Ascending aorta (tissue), 2 donors: Measurements from ENCODE around the gene TMEM184C. TPM values are rescaled to one million over a fixed set of nuclear protein-coding genes. Genes with fewer than 3 reads are reported as not detected.

Experiments used
- DNase-seq, 2 donors: peaks; one replicate each; pipeline ENCODE4 v3.0.0-alpha.2; 2019; ENCODE audit warnings: low spot score in 2 of 2
- H3K27ac ChIP-seq, 2 donors: fragments of 200-600 bp; sonication (generic); one replicate each; pipeline ENCODE4 v1.5.1; 2016 to 2017; ENCODE audit warnings: mild to moderate bottlenecking in 1 of 2
- H3K27me3 ChIP-seq: fragments of 200-600 bp; sonication (generic); one replicate; pipeline ENCODE4 v1.5.1; 2017
- H3K36me3 ChIP-seq, 2 donors: fragments of 200-600 bp; sonication (generic); one replicate each; pipeline ENCODE4 v1.5.1; 2016
- H3K4me1 ChIP-seq, 2 donors: fragments of 200-600 bp; sonication (generic); one replicate each; pipeline ENCODE4 v1.5.1; 2016 to 2017; ENCODE audit warnings: mild to moderate bottlenecking in 1 of 2
- H3K4me3 ChIP-seq, 2 donors: fragments of 200-600 bp; sonication (generic); one replicate each; pipeline ENCODE4 v1.5.1; 2016 to 2017; ENCODE audit warnings: mild to moderate bottlenecking in 1 of 2
- H3K9me3 ChIP-seq, 2 donors: fragments of 200-600 bp; sonication (generic); one replicate each; pipeline ENCODE4 v1.5.1; 2016
- intact Hi-C: fragments of 100-400 bp; cut with DNase I; formaldehyde crosslinking; loops from one replicate; pipeline ENCODE4 v1.15.1; 2023
- total RNA-seq: library from RNA; depleted of rRNA; stranded (reverse); fragments of >200 nt; gene quantifications from one replicate; pipeline ENCODE4 v1.1.0, GENCODE V29; 2016
- TF ChIP-seq, protein P1 (sequence below), 3 experiments: fragments of 200-600 bp in 2 of 3; fragments of 450-650 bp in 1 of 3; sonication (generic) in 2 of 3; IDR thresholded peaks; one replicate each; pipeline ENCODE4 v1.5.1; 2016 to 2019; ENCODE audit warnings: antibody characterized with exemption in 3 of 3, mild to moderate bottlenecking in 1 of 3, moderate library complexity in 1 of 3

Gene TMEM184C
- 14.2 TPM for total RNA-seq

DNA sequence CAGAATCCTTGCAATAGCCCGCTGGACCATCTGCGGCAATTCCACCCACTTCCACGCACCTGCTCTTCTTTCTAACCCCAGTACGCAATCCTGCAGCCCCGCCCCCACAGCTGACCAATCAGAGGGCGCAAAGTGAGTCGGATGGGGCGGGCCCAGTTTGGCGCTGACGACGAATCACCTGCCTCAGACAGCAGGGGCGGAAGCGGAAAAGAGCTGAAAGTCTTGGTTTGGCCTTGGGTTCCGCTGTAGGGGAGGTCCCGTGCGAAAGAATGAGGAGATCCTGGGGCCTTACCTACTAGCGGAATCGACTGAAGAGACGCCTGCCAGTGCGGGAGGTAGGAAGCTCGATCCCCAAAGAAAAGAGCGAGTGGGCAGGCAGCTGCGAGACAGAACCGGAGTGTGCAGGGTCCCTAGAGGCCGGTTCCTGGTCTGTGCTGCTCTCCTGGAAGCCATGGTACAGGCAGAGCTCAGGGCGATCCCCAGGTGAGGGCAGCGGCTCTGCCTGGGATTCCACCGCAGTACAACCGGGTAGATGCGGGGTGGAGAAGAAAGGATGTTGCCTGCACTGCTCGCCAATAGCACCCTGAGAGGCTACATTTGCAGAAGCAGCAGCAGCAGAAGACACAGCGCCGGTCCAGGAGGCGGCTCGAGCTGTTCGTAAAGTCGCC lies at the start of gene TMEM184C:
Gene TMEM184C, plus strand, starts transcription at position 225 of the 668 bp plus-strand sequence. CDS start 560 bp downstream, outside the sequence.
- TF ChIP-seq, protein P1, sequence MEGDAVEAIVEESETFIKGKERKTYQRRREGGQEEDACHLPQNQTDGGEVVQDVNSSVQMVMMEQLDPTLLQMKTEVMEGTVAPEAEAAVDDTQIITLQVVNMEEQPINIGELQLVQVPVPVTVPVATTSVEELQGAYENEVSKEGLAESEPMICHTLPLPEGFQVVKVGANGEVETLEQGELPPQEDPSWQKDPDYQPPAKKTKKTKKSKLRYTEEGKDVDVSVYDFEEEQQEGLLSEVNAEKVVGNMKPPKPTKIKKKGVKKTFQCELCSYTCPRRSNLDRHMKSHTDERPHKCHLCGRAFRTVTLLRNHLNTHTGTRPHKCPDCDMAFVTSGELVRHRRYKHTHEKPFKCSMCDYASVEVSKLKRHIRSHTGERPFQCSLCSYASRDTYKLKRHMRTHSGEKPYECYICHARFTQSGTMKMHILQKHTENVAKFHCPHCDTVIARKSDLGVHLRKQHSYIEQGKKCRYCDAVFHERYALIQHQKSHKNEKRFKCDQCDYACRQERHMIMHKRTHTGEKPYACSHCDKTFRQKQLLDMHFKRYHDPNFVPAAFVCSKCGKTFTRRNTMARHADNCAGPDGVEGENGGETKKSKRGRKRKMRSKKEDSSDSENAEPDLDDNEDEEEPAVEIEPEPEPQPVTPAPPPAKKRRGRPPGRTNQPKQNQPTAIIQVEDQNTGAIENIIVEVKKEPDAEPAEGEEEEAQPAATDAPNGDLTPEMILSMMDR (IDR thresholded peaks at IDR 0.05): peak in 1 of 3 experiments; percentile 6
- Histone ChIP-seq H3K9me3 (no peaks in the 10 kb centered on the region), H3K27me3 (no peaks in the 10 kb centered on the region), H3K4me3 (peak within 1 kb of the TSS; percentile 82 to 91), H3K27ac (peak within 1 kb of the TSS; percentile 64 to 84), H3K4me1 (peaks cover 0 to 20% of the 10 kb centered on the region in 2 donors), H3K36me3 (no peaks in the 10 kb centered on the region)
- DNase-seq: peak; percentile 96 to 99
- intact Hi-C loops: loop anchor here (1.0 to 5.0 kb wide), 3 partner anchors 140 to 1095 kb away; partner anchors contain the start of gene SLC10A7

DNA sequence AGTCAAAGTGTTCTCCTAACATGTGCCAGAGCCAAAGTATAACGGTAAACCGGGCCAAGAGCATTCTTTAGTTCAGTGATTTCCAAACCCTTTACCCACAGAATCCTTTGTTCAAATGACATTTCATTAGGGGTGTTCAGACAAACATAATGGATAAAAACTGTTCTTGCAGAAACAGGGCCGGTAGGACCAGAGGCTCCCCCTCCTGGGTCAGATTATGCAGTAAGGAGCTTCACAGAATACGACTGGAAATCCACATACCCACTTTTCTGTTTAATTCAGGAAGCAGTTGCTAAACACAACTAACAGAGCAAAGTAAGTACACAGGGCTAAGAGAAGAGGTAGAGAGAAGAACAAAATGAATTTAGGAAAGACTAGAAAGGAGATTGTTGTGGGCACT lies 46.6 kb upstream of the TMEM184C start:
- no peak overlapping the region for H3K4me3 ChIP-seq
- no peaks in the 10 kb centered on the region for H3K4me1 ChIP-seq
- intact Hi-C loops: loop anchor here (5.0 kb wide), 1 partner anchor 43 kb away; no protein-coding TSS in a partner anchor
- peaks cover 0 to 5% of the 10 kb centered on the region in 2 donors for H3K9me3 ChIP-seq
- DNase-seq: no peak
- H3K36me3 ChIP-seq: no peaks in the 10 kb centered on the region
- TF ChIP-seq, protein P1 (IDR thresholded peaks at IDR 0.05): peak in 1 of 3 experiments; percentile 35
- H3K27me3 ChIP-seq: no peaks in the 10 kb centered on the region
- no peak overlapping the region for H3K27ac ChIP-seq

DNA sequence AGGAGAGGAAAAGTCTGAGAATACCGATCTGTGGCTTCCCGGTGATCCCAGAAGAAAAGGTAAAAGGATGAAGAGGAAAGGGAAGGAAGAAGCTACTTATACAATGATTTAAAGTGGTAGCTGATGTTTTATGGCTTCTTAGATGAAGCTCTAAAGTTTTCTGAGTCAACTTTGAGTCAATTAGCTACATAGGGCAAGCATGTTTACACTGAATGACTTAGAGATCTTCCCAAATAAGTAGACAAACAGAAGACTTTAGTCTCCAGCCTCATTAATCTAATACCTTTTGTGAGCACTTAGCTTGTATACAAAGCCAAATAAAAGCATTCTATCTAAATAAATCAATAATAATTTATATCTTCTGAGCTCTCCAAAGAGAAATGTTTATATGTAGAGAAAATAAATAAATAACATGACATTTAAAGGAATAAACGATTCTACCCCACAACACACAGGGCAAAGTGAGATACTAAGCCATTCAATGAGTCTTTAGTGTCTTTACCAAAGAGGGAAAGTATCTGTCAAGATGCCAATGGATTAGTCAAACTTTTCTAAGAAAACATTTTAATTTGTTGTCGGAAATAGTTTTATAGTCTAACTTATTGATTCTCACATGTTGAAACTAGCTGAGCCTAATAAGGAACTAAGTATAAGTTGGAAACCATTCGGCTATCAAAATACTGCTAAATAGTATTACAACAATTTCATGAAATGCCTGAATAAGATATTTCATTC lies 46.0 kb upstream of the TMEM184C start:
- Histone ChIP-seq H3K4me1 (no peaks in the 10 kb centered on the region), H3K4me3 (no peak overlapping the region), H3K36me3 (no peaks in the 10 kb centered on the region), H3K9me3 (peaks cover 0 to 2% of the 10 kb centered on the region in 2 donors), H3K27me3 (no peaks in the 10 kb centered on the region), H3K27ac (no peak overlapping the region)
- intact Hi-C loops: loop anchor here (5.0 kb wide), 1 partner anchor 44 kb away; no protein-coding TSS in a partner anchor
- TF ChIP-seq, protein P1 (IDR thresholded peaks at IDR 0.05): no peak
- DNase-seq: no peak

- H3K27me3 ChIP-seq: no peaks in the 10 kb centered on the region
- no peaks in the 10 kb centered on the region for H3K9me3 ChIP-seq
- no peaks in the 10 kb centered on the region for H3K36me3 ChIP-seq
- no peak for DNase-seq
- no peaks in the 10 kb centered on the region for H3K4me1 ChIP-seq
- TF ChIP-seq, protein P1 (IDR thresholded peaks at IDR 0.05): no peak
- H3K4me3 ChIP-seq: no peak overlapping the region
- no peak overlapping the region for H3K27ac ChIP-seq
- intact Hi-C loops: no loop called here
Observed at GRCh38 chr4:147576084-147576483, 41.1 kb upstream of the TMEM184C start.

DNA sequence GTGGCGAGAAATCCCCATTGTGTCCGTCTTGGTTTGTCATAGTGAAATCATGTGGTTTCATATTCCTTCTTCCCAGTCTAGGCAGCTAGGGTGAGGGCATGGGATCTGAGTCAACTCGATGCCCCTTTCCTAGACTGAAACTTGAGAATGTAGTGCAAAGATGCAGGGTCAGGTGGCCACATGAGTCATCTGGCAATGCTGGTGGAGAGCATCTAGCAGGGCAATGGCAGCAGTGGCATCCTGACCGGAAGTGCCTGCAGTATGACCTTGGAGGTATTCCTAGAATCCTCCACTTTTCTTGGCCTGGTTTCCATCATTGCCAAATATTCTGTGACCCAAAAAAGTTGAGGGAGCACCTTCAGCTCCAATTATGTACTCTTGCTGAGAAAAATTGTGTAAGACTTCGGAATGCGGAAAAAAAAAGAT lies 39.1 kb upstream of the TMEM184C start:
- Histone ChIP-seq H3K4me3 (no peak overlapping the region), H3K36me3 (no peaks in the 10 kb centered on the region), H3K4me1 (no peaks in the 10 kb centered on the region), H3K27ac (no peak overlapping the region), H3K9me3 (no peaks in the 10 kb centered on the region), H3K27me3 (no peaks in the 10 kb centered on the region)
- TF ChIP-seq, protein P1 (IDR thresholded peaks at IDR 0.05): no peak
- intact Hi-C loops: no loop called here
- DNase-seq: peak in 1 of 2 donors; percentile 65
